Liver (tissue), 9 donors: Measurements from ENCODE around the gene MAGI1. TPM values are rescaled to one million over a fixed set of nuclear protein-coding genes. Genes with fewer than 3 reads are reported as not detected.

Source experiments
- DNase-seq: peaks from one replicate; pipeline ENCODE4 v3.0.0-alpha.2; 2017; ENCODE audit warnings: low spot score
- H3K27ac ChIP-seq, 2 donors: one replicate each; pipeline ENCODE4 v1.7.0; 2013; ENCODE audit warnings: inconsistent platforms in 2 of 2, low read length in 2 of 2, control low read depth in 1 of 2, low read depth in 1 of 2, mild to moderate bottlenecking in 1 of 2
- H3K27me3 ChIP-seq, 4 donors: one replicate each; pipeline versions ENCODE4 v1.6.1 to v1.7.0; 2013; ENCODE audit warnings: low read length in 3 of 4, inconsistent platforms in 1 of 4, mild to moderate bottlenecking in 1 of 4, moderate library complexity in 1 of 4; ENCODE audit not compliant: control insufficient read depth in 4 of 4, insufficient read depth in 4 of 4
- H3K36me3 ChIP-seq, 4 donors: one replicate each; pipeline versions ENCODE4 v1.6.1 to v1.7.0; 2013; ENCODE audit warnings: low read length in 3 of 4, mild to moderate bottlenecking in 3 of 4, low read depth in 1 of 4, moderate library complexity in 1 of 4; ENCODE audit not compliant: control insufficient read depth in 4 of 4, insufficient read depth in 3 of 4
- H3K4me1 ChIP-seq, 4 donors: one replicate each; pipeline versions ENCODE4 v1.6.1 to v1.7.0; 2013; ENCODE audit warnings: low read length in 3 of 4, mild to moderate bottlenecking in 3 of 4, moderate library complexity in 1 of 4; ENCODE audit not compliant: control insufficient read depth in 4 of 4, insufficient read depth in 4 of 4
- H3K4me3 ChIP-seq, 3 donors: one replicate each; pipeline versions ENCODE4 v1.6.1 to v1.7.0; 2013; ENCODE audit warnings: low read length in 3 of 3, control low read depth in 1 of 3, low read depth in 1 of 3, mild to moderate bottlenecking in 1 of 3
- H3K9ac ChIP-seq, 2 donors: one replicate each; pipeline ENCODE4 v1.7.0; 2013; ENCODE audit warnings: low read length in 2 of 2, mild to moderate bottlenecking in 2 of 2, moderate library complexity in 2 of 2, control low read depth in 1 of 2, low read depth in 1 of 2
- H3K9me3 ChIP-seq, 4 donors: one replicate each; pipeline versions ENCODE4 v1.6.1 to v1.7.0; 2013; ENCODE audit warnings: low read length in 3 of 4; ENCODE audit not compliant: control insufficient read depth in 4 of 4
- EGR1 ChIP-seq, 2 donors: IDR thresholded peaks; 2 replicates each; pipeline ENCODE4 v1.6.1; 2016 to 2018; ENCODE audit warnings: antibody characterized with exemption in 2 of 2, low read depth in 2 of 2
- FOXA1 ChIP-seq: IDR thresholded peaks from 2 replicates; pipeline ENCODE4 v1.6.1; 2016; ENCODE audit warnings: antibody characterized with exemption
- FOXA2 ChIP-seq: IDR thresholded peaks from 2 replicates; pipeline ENCODE4 v1.6.1; 2016; ENCODE audit warnings: antibody characterized with exemption
- GABPA ChIP-seq, 2 donors: IDR thresholded peaks in 1 of 2; conservative IDR thresholded peaks in 1 of 2; 2 replicates each; pipeline ENCODE4 v1.6.1; 2016; ENCODE audit warnings: antibody characterized with exemption in 2 of 2, mild to moderate bottlenecking in 1 of 2, moderate library complexity in 1 of 2
- HNF4A ChIP-seq, 2 donors: conservative IDR thresholded peaks; 2 replicates each; pipeline ENCODE4 v1.6.1; 2016; ENCODE audit warnings: antibody characterized with exemption in 2 of 2, mild to moderate bottlenecking in 2 of 2
- HNF4G ChIP-seq: IDR thresholded peaks from 2 replicates; pipeline ENCODE4 v1.6.1; 2016; ENCODE audit warnings: antibody characterized with exemption
- JUND ChIP-seq, 2 donors: IDR thresholded peaks; 2 replicates each; pipeline ENCODE4 v1.6.1; 2016; ENCODE audit warnings: antibody characterized with exemption in 2 of 2
- NR2F2 ChIP-seq: IDR thresholded peaks from 2 replicates; pipeline ENCODE4 v1.6.1; 2016; ENCODE audit warnings: antibody characterized with exemption
- RAD21 ChIP-seq, 2 donors: IDR thresholded peaks; 2 replicates each; pipeline ENCODE4 v1.6.1; 2016; ENCODE audit warnings: antibody characterized with exemption in 2 of 2, mild to moderate bottlenecking in 2 of 2
- RXRA ChIP-seq, 2 donors: IDR thresholded peaks; 2 replicates each; pipeline ENCODE4 v1.6.1; 2017 to 2018; ENCODE audit warnings: antibody characterized with exemption in 2 of 2, mild to moderate bottlenecking in 1 of 2
- SP1 ChIP-seq: IDR thresholded peaks from 2 replicates; pipeline ENCODE4 v1.6.1; 2018; ENCODE audit warnings: antibody characterized with exemption, mild to moderate bottlenecking
- TAF1 ChIP-seq: conservative IDR thresholded peaks from 2 replicates; pipeline ENCODE4 v1.6.1; 2016; ENCODE audit warnings: antibody characterized with exemption, mild to moderate bottlenecking
- YY1 ChIP-seq: IDR thresholded peaks from 2 replicates; pipeline ENCODE4 v1.6.1; 2016; ENCODE audit warnings: antibody characterized with exemption, mild to moderate bottlenecking
- WGBS: extraction: QIAGEN DNeasy Blood & Tissue Kit; methylation state at CpG from one replicate; pipeline ENCODE4 v1.1.7; 2013; 5-methylcytosine and 5-hydroxymethylcytosine counted together
- polyA plus RNA-seq, 2 donors: library from polyadenylated mRNA; stranded (reverse) in 1 of 2; unstranded in 1 of 2; fragments of 200-250 nt in 1 of 2; fragments of >200 nt in 1 of 2; fragmentation: Nextera tagmentation in 1 of 2; extraction: Ambion mirVana in 1 of 2; gene quantifications; one replicate each; pipeline versions ENCODE4 v1.2.1 to v1.2.3, GENCODE V29; 2013 to 2015
- total RNA-seq, 2 donors: library from RNA; depleted of rRNA; stranded (reverse); fragments of >200 nt; gene quantifications; one replicate each; pipeline ENCODE4 v1.2.3, GENCODE V29; 2014
- TF ChIP-seq, protein P1 (sequence below): IDR thresholded peaks from 2 replicates; pipeline ENCODE4 v1.6.1; 2016; ENCODE audit warnings: antibody characterized with exemption, mild to moderate bottlenecking
- TF ChIP-seq, protein P2 (sequence below): fragments of 150-350 bp; IDR thresholded peaks from 2 replicates; pipeline ENCODE4 v1.5.1; 2017; ENCODE audit warnings: improper control_type of control experiment, low read depth, low read length; ENCODE audit not compliant: missing input control
- TF ChIP-seq, protein P3 (sequence below): IDR thresholded peaks from 2 replicates; pipeline ENCODE4 v1.6.1; 2016; ENCODE audit warnings: antibody characterized with exemption
- TF ChIP-seq, protein P4 (sequence below): IDR thresholded peaks from 2 replicates; pipeline ENCODE4 v1.6.1; 2016; ENCODE audit warnings: antibody characterized with exemption
- TF ChIP-seq, protein P5 (sequence below): IDR thresholded peaks from 2 replicates; pipeline ENCODE4 v1.6.1; 2016; ENCODE audit warnings: antibody characterized with exemption
- donor health status: healthy.
- donor health status: healthy.
- donor health status: healthy.
- donor health status: healthy.
- donor health status: healthy.

Gene MAGI1
- total and polyA plus RNA-seq, 4 donors = 9.6 to 68.8 (median 14.0) TPM

DNA sequence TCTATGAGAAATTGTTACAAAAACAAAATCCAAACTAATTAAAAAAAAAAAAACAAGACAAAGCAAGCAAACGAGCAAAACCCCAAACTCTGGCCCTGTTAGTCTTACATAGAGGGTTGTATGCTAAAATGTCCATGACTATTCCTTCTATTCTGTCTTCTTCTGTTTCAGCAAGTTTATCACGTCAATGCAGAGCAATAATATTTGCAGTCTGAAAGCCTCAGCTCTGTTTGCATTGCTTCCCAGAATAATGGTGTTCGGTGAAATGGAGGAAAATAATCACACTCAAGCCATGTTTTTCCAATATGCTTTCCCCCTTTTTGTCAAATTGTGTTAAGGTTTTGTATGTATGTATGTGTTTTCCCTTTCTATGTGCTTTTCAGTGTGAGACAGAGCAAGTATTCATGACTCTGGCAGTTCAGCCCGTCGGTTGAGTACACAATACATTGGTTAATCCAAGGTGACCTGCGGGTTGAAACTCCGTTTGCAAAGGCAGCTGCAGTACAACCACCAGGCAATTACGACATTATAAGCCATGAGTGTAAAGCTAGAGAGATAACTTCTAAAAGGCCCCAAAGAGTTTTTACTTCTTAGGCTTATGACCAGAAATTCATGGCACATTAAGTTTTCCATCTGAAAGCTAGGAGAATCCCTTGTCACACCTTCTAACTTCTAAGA lies 34.9 kb upstream of the MAGI1 start:
- H3K27ac ChIP-seq = peak overlapping the region; percentile 56 to 61
- H3K27me3 ChIP-seq = no peaks in the 10 kb centered on the region
- WGBS = 39% methylated on average over 8 of the region's 8 CpGs
- peaks cover 0 to 16% (median 10%) of the 10 kb centered on the region in 4 donors for H3K4me1 ChIP-seq
- no peaks in the 10 kb centered on the region for H3K36me3 ChIP-seq
- peak overlapping the region in 1 of 2 donors; percentile 17 for H3K9ac ChIP-seq
- TF ChIP-seq, protein P1, sequence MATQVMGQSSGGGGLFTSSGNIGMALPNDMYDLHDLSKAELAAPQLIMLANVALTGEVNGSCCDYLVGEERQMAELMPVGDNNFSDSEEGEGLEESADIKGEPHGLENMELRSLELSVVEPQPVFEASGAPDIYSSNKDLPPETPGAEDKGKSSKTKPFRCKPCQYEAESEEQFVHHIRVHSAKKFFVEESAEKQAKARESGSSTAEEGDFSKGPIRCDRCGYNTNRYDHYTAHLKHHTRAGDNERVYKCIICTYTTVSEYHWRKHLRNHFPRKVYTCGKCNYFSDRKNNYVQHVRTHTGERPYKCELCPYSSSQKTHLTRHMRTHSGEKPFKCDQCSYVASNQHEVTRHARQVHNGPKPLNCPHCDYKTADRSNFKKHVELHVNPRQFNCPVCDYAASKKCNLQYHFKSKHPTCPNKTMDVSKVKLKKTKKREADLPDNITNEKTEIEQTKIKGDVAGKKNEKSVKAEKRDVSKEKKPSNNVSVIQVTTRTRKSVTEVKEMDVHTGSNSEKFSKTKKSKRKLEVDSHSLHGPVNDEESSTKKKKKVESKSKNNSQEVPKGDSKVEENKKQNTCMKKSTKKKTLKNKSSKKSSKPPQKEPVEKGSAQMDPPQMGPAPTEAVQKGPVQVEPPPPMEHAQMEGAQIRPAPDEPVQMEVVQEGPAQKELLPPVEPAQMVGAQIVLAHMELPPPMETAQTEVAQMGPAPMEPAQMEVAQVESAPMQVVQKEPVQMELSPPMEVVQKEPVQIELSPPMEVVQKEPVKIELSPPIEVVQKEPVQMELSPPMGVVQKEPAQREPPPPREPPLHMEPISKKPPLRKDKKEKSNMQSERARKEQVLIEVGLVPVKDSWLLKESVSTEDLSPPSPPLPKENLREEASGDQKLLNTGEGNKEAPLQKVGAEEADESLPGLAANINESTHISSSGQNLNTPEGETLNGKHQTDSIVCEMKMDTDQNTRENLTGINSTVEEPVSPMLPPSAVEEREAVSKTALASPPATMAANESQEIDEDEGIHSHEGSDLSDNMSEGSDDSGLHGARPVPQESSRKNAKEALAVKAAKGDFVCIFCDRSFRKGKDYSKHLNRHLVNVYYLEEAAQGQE = peak; percentile 11
- TF ChIP-seq RXRA (IDR thresholded peaks at IDR 0.05) = peak; percentile 85
- TF ChIP-seq FOXA1 = peak; percentile 50
- no peak for TF ChIP-seq EGR1 (IDR thresholded peaks at IDR 0.05; ENCODE audit: low read depth in 2 of 2)
- no peak for TF ChIP-seq GABPA (IDR thresholded peaks at IDR 0.05 in 1 of 2, conservative IDR thresholded peaks at IDR 0.05 in 1 of 2)
- peak; percentile 68 for TF ChIP-seq YY1
- peak; percentile 37 for TF ChIP-seq NR2F2
- peak; percentile 79 to 83 for TF ChIP-seq HNF4A (conservative IDR thresholded peaks at IDR 0.05)
- peak; percentile 53 for TF ChIP-seq HNF4G
- no peak for TF ChIP-seq TAF1
- TF ChIP-seq, protein P2, sequence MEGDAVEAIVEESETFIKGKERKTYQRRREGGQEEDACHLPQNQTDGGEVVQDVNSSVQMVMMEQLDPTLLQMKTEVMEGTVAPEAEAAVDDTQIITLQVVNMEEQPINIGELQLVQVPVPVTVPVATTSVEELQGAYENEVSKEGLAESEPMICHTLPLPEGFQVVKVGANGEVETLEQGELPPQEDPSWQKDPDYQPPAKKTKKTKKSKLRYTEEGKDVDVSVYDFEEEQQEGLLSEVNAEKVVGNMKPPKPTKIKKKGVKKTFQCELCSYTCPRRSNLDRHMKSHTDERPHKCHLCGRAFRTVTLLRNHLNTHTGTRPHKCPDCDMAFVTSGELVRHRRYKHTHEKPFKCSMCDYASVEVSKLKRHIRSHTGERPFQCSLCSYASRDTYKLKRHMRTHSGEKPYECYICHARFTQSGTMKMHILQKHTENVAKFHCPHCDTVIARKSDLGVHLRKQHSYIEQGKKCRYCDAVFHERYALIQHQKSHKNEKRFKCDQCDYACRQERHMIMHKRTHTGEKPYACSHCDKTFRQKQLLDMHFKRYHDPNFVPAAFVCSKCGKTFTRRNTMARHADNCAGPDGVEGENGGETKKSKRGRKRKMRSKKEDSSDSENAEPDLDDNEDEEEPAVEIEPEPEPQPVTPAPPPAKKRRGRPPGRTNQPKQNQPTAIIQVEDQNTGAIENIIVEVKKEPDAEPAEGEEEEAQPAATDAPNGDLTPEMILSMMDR = no peak
- TF ChIP-seq SP1 = peak; percentile 81
- TF ChIP-seq FOXA2 = peak; percentile 54
- peak; percentile 54 for TF ChIP-seq RAD21 (IDR thresholded peaks at IDR 0.05)
- TF ChIP-seq, protein P3, sequence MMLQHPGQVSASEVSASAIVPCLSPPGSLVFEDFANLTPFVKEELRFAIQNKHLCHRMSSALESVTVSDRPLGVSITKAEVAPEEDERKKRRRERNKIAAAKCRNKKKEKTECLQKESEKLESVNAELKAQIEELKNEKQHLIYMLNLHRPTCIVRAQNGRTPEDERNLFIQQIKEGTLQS = no peak
- TF ChIP-seq JUND (IDR thresholded peaks at IDR 0.05) = peak in 1 of 2 donors; percentile 60
- TF ChIP-seq, protein P4, sequence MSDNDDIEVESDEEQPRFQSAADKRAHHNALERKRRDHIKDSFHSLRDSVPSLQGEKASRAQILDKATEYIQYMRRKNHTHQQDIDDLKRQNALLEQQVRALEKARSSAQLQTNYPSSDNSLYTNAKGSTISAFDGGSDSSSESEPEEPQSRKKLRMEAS = peak; percentile 36
- TF ChIP-seq, protein P5, sequence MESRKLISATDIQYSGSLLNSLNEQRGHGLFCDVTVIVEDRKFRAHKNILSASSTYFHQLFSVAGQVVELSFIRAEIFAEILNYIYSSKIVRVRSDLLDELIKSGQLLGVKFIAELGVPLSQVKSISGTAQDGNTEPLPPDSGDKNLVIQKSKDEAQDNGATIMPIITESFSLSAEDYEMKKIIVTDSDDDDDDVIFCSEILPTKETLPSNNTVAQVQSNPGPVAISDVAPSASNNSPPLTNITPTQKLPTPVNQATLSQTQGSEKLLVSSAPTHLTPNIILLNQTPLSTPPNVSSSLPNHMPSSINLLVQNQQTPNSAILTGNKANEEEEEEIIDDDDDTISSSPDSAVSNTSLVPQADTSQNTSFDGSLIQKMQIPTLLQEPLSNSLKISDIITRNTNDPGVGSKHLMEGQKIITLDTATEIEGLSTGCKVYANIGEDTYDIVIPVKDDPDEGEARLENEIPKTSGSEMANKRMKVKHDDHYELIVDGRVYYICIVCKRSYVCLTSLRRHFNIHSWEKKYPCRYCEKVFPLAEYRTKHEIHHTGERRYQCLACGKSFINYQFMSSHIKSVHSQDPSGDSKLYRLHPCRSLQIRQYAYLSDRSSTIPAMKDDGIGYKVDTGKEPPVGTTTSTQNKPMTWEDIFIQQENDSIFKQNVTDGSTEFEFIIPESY = peak; percentile 20
- H3K9me3 ChIP-seq = peaks cover 0 to 2% (median 0%) of the 10 kb centered on the region in 4 donors
- no peak for DNase-seq
- no peak overlapping the region for H3K4me3 ChIP-seq
